ENCODE measurements around the gene PLA2R1.
"Not testable (repeated sequence)": the region's sequence is repeated elsewhere in the genome, so short reads cannot be mapped to it uniquely, and the experiment has no call there.

Gene PLA2R1

DNA sequence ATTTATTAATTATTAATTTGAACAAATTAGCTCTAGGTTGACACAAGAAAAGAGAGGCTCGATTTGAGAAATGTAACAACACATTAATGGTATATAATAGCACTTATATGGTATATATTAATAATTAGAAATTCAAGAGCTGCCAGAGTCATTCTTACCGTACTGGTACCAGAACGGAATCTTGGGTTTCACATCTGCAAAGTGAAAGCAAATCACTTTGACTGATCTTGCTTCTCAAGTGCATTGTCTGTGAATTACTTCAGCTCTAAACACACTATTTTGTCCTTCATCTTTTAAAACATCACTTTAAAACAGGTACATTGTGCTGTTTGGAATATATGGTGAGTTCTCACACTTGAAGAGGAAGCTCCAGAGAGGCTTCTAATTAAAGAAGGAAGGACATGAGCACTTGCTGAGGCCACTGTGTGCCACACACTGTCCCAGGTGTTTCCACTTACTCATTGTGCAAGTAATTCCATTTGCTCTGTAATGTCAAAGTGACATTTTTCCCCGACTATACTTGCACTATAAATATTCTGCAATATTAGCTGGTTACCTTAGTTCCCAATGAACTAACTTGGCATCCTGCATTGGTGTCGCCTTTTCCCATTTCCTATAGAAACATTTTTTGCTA is 85.8 kb downstream of the PLA2R1 start:
- DNase-seq, result no peak

DNA sequence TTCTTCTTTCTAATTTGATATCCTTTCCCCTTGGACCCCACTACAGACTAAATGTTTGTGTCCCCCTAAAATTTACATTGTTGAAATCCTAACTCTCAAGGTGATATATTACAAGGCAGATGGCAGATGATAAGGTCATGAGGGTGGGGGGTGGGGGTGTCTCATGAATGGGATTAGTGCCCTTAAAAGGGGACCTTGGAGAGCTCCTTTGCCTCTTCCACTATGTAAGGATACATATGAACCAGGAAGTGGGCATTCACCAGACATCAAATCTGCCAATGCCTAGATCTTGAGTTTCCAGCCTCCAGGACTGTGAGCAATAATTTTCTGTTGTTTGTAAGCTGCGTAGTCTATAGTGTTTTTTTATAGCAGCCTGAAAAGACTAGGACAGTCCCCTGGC is 89.1 kb downstream of the PLA2R1 start:
- DNase-seq, result no peak

DNA sequence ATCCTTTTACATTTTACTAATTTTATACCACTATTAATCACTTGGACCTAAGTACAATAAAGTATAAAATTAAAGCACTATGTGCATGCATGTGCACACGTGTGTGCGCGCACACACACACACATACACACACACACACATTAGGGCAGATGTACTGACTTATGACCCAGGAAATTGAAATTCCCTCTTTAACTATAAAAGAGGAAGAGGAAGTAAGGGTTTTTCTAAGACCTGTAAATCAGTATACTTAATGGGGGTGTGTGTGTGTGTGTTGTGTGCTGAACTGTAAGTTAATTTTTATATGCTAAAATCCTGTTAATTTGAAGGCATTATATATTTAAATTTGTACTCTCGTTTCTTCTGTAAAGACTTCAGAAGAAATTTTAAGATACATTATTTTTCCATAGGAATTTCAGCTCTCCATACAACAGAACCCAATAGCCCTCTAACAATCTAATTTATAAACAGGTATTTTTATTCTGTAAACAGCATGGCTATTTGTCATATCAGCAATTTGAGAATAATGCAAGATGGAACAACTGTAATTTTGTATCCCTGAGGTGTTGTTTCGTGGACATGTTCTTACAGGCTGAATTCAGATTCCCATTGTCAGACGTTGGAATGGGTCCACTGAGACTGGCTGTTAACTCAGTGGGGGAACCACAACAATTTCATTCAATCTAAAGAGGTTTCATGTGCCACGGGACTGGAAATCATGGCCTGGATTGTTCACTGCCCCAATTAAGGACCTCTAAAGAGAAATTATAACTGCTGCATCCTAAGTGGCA is 90.9 kb downstream of the PLA2R1 start:
- DNase-seq, result no peak

DNA sequence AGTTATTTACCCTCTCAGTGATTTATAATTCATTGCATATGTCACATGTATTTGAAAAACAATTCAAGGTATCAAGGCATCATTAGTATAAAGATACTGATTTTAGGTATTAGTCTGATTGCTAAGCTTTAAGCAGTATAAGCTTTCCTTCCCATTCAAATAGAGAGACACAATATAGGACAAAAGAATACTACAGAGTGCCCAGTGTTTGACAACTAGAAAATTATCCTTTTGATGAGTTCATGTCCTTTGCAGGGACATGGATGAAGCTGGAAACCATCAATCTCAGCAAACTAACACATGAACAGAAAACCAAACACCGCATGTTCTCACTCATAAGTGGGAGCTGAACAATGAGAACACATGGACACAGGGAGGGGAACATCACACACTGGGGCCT is 91.9 kb downstream of the PLA2R1 start:
- DNase-seq, result not testable (repeated sequence)

DNA sequence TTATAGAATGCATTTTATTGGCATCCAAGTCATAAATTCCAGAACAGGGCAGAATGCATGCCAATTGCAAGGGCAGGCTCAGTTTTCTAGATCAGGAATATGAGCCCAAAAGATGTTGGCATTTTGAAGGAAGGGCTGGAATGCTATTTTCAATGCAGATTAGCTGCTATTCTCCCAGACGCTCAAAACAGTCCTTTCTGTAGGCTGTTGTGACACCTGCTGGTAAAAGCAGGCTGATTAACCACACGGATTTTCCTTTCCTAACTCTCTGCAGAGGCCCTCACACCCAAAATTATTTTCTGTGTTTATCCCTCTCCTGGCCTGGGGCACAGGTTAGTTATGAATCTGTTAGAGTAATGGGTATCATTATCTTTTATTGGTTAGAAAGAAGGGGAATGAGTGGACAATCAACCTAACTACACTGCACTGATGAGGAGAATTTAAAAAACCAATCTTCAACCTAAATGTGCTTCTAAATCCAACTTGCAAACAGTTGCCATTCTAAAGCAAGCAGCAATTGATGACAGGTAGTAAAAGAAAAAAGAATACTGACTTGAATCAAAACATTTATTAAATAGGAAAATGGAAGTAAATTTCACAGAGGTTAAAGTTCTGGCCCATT is 94.0 kb downstream of the PLA2R1 start:
- peak; percentile 15 for DNase-seq

DNA sequence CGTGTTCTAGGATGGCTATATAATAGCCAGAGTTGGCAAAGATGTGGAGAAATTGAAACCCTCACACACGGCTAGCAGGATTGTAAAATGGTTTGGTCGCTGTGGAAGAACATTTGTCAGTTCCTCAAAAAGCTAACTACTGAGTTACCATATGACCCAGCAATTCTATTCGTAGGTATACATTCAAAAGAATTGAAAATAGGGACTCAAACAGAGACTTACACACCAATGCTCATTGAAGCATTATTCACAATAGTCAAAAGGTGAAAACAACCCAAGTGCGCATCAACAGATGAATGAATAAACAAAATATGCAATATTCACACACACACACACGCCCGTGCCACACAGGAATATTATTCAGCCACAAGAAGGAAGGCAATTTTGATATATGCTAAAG is 98.7 kb downstream of the PLA2R1 start:
- no peak for DNase-seq

DNA sequence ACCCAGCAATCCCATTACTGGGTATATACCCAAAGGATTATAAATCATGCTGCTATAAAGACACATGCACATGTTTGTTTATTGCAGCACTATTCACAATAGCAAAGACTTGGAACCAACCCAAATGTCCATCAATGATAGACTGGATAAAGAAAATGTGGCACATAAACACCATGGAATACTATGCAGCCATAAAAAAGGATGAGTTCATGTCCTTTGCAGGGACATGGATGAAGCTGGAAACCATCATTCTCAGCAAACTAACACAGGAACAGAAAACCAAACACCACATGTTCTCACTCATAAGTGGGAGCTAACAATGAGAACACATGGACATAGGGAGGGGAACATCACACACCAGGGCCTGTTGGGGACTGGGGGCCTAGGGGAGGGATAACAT is 99.9 kb downstream of the PLA2R1 start:
- DNase-seq, result not testable (repeated sequence)

DNA sequence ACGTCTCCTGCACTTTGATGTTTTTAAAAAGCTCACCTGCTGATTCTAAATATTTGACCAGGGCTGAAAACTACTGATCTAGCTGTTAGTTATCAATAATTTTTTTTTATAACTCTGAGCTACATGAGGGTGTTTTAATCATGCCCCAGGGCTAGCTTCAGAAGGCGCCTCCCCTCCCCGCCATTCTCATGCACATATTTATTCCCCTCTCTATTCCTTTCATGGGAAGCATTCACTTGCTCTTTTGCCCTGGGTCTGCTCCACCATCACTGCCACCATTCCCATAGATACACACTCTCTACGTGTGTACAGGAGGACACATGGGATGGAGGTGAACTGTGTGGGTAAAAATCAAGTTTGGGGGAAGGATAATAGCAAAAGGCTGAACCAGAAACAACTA is 101.0 kb downstream of the PLA2R1 start:
- no peak for DNase-seq

DNA sequence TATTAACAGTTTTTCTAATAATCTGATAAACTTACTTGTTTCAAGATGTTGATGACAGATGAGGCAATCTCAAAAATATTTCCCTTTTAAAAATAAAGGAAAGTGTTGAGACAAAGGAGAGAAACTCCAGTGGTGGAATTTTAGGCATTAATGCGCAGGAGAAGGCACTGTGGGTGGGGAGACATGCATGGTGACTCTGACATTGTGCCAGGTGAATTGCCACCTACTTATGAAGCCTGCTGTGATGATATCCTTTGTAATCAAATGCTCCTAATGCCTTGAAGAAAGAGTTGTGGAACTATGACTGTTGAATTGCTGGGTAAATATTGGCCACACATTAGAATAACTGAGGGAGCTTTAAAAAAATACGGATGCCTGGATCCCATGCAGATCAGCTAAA is 101.4 kb downstream of the PLA2R1 start:
- no peak for DNase-seq

DNA sequence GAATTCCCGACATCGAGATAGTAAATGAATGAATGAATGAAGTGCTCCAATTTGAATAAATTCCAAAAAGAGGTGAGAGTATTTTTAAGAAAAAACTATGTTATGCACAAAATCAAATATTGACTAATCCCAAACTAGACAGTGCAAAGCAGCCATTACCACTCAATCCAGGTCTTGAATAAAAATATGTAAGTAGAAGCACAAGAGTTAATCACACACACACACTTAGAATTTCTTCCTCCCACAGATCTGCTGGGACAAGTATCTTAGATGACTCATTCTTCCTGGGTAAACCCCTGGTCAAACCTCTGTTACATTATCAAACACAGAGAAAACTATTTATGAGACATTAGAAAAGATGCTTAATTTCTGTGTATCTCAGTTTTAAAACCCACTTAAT is 102.0 kb downstream of the PLA2R1 start:
- no peak for DNase-seq

DNA sequence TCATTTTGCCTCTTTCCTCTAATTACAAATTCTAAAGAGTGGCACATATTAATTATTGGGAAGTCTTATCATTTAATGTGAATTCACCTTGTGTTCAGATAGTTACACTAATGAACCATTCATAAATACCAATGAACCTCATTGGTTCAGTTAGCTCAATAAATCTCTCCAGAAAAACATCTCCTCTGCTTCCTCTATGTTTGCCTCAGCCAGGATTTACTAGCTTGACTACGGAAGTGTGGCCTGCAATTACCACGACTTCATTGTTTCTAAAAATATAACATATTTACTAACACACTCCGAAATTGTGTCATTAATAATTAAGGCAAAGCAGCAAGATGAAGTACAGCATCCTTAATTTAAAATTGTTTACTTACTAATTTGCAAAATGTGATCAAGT is 103.3 kb downstream of the PLA2R1 start:
- DNase-seq, result no peak

DNA sequence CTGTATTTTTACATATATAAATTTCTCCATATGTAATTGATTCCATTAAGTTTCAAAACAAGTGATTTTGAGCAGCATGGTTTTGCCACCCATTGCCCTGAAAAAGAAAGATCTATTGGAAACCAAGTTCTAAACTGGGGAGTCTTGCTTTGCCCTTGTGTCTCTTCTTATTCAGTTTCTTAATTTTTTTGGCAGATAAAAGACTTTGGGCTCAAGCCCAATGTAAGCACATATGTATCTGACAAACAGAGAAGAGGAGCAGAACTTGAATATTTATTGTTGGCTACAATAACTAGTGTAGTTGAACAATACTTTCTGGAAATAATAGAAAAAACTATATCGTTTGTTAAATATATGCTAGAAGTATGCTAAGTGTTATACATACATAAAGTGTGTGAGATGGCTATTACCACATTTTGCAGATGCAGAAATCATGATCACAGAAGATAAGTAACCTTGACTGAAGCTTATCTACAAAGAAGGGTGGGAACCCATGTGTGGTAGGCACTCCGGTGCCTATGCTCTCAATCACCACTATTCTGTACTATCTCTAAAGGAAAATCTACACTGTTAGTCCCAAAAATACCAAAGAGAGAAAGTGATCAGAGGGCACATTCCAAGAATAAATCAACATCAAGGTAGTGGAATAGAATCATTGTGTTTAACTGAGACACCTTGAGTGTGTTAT is 109.1 kb downstream of the PLA2R1 start:
- DNase-seq, result no peak

DNA sequence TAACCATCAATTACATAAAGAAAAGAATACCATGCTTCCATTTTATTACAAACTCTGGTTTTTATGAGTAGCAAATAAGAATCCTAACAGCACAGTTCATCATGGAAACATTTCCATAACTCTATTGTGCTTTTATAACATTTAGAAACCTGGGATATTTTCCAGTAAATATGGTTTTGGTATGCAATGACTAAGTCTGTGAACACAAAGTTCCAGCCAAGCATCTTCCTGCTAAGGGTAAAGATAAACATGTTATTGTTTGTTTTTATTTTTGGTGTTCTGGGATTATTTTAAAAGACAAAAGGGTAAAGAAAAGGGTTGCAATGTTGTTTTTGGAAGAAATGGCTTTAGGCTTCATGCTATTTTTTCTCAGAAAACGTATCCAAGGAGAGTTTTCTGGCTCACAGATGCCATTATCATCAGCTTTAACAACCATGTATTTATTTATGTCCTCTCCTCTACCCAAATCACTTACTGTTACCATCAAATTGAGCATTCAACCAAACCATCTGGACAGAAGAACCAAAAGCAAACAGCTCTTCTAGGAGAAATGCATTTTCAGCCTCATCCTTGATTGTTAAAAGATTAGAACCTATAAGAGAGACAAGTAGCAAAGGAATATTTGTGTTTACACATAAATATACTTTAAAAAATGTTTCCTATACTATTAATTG is 116.0 kb downstream of the PLA2R1 start:
- no peak for DNase-seq

DNA sequence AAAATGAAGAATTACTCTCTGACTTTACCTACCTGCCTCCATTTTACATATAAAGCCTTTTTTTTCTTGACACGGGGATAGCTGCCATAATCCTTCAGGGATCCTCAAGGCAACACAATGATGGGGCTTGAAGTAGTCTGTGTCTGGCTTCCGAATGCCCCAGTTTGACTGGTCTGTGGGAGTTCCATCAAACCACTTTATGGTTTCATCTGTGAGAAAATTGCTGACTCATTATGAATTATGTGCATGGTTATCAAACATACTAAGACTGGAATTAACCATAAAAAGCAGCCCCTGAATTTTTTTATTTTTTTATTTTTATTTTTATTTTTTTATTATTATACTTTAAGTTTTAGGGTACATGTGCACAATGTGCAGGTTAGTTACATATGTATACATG is 117.5 kb downstream of the PLA2R1 start:
- DNase-seq, result no peak

DNA sequence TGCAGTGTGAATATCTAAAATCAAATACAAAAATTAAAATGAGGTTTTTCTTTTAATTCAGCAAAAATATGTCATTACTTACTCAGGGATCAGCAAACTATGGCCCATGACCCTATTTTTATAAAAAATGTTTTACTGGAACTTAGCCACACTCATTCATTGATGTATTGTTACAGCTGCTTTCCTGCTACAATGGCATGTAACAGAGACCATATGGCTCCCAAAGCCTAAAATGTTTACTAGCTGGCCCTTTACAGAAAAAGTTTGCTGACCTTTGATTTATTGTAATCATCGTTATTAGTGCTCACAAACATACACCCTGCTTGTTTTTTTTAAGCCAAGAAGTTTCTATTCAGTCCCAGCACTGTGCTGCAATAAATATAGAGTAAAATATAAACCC is 120.3 kb downstream of the PLA2R1 start:
- DNase-seq, result no peak

DNA sequence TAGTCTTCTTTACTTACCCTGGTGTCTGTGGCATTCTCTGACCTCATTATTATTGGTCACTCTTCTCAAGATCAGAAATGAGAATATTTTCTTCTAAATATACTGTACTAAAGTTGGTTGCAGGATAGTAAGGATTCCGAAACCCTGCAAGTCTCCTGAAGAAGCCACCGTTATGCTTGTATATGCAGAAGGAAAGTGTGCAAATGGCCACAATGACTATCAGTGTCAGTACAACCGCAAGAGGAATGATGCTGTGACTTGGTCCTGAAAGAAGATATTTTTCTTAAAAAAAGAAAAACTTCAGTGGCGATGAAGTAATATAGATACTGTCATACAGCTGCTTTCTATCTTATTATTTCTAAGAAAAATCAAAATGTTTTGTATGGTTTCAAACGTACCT is 120.7 kb downstream of the PLA2R1 start:
- no peak for DNase-seq

DNA sequence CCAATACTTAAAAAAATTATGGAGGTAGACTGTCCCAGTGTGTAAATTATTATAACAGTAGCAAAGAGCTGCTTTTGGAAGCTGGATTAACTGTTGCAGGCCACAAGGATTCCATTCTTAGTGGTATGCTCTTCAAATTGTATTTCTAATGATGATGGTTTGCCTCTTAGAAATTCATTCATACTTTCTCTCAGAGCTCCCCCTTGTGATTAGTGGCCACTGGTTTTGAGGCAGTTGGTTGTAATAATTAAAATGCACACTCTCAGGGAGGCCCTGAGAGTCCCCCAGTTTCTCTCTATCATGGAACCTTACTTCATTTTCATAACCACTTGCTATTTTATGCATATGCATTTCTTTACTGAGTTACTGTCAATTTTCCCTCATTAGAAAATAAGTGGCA is 122.5 kb downstream of the PLA2R1 start:
- DNase-seq, result peak; percentile 16

DNA sequence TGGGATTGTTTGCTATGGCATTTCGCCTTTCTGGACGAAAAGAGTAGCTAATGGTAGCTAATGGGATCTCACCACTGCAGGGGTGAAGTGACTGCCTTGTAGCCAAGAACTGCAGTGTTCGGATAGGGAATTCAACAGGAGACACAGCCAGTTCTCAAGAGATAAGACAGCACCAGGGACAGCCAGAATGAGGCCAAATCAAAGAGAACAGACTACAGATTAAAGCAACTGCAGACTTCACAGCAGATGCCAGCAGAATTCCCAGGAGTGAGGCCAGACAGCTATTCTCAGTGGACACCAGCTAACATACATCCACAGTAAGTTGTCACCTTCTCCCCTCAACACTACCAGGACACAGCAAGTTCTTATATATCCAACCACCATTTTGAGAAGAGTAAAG is 124.0 kb downstream of the PLA2R1 start:
- DNase-seq, result no peak

DNA sequence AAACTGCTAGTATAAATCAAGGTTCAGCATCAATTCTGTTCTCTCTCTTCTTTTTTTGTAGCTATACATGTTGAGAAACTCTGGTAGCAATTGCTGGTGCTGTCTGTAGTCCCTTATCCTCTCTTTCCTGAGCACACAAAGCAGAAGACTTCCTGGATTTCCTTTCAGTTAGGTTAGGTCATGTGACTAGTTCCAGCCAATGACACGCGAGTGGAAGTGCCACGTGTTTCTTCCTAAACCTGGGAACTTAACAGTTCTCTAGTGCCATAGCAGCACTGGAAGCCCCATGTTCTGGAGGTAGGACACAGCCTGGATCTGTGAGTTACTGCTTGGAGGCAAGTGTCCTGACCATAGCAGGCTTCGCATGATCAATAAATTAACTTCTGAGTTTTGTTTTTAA is 125.9 kb downstream of the PLA2R1 start:
- no peak for DNase-seq

DNA sequence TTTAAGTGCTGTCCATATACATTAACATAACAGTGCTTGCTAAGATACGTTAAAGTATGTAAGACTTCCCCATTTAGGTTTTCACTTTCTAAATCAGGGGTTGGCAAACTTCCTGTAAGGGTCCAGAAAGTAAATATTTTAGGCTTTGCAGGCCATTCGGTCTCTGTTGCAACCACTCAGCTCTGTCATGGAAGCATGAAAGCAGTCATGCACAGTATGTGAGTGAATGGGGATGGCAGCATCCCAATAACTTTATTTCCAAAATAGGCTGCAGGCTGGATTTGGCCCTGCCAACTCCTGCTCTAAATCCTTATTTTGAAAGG is 128.7 kb downstream of the PLA2R1 start:
- DNase-seq, result peak; percentile 2

DNA sequence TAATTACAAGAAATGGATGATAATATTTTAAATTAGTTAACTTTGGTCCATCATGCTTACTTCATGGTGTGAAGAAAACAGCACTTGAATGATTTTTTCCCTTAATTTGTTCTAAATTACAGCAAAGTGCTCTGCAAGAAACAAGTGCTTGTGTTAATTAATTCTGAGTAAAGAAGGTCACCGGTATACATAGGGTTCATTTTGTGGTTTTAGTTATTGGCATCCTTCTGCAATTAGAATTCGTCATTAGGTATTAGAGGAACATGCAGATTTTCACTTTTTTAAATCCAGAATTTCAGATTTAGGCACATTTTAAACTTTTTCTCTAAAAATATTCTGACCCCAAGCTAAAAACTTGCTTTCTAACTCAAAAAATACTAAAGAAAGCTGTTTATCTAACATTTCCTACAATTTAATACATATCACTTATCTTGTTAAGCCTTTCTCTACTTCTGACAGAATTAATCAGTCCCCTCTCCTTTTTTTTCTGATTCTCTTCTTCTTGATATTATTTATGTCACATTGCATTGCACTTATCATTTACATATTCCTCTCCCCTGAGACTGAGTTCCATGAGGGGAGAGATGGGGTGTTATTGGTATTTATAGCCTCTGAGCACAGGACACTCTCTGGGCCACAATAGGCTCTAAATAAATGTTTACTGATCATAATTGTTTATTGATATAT is 129.2 kb downstream of the PLA2R1 start:
- DNase-seq, result no peak

DNA sequence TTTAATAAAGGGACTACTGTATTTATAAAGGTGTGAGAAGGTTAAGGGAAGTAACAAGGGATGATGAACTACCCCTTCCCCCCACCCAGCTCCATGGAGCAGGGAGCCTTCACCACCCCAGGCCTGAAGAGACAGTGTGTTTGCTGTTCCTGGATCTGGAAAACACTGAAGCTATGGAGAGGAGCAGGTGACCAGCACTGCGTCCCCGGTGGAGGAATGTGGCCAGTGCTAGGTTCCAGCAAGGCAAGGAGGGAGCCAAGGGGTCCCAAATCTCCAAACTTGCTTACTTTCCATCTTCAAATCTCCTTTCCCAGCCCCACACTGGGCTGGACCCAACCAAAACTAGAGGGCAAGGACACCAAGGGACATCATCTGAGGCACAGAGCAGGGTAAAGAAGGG is 135.7 kb downstream of the PLA2R1 start:
- DNase-seq, result no peak

DNA sequence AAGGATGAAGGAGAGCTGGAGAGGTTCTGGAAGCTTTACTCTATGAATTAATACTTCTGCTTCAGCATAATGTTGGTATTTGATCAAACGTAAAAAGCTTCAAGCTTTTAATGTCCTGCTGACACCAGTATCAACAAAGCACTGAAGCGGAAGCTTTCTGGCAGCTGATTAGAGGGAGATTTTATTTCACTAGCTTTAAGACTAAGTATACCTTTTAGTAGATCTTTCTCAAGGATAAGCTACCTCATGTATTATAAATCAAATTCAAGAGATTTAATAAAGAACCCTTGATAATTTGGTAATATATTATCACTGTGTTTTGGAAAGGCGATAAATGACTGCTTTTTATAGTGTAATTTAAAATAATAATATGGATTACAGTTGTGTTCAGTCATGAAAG is 136.4 kb downstream of the PLA2R1 start:
- no peak for DNase-seq

Data from midbrain (tissue), 1 donor.